ENCODE data around the gene NUP188.

The NUP188 gene

DNA sequence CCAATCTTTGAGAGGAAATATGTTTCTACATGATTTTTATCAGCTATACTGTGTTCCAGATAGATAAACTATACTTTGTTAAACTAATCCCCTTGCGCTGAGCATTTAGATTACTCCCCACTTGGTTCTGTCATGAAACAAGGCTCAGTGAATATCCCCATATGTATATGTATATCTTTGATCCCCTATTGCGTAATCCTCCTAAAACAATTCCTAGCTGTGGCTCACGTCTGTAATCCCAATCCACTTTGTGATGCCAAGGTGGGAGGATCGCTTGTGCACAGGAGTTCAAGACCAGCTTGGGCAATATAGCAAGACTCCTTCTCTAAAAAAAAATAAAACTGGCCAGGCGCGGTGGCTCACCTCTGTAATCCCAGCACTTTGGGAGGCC is 24.0 kb upstream of the NUP188 start:
- Mint-ChIP-seq H3K4me3 (peak overlapping the region; percentile 72 to 91 (median 91)), H3K36me3 (ENCODE audit: low read depth) (peaks cover 4% of the 10 kb centered on the region), H3K4me1 (peaks cover 29% of the 10 kb centered on the region), H3K9me3 (no peaks in the 10 kb centered on the region), H3K27ac (peak overlapping the region in 1 of 3 experiments; percentile 33), H3K27me3 (ENCODE audit: low read depth) (no peaks in the 10 kb centered on the region)
- TF ChIP-seq, protein P1, sequence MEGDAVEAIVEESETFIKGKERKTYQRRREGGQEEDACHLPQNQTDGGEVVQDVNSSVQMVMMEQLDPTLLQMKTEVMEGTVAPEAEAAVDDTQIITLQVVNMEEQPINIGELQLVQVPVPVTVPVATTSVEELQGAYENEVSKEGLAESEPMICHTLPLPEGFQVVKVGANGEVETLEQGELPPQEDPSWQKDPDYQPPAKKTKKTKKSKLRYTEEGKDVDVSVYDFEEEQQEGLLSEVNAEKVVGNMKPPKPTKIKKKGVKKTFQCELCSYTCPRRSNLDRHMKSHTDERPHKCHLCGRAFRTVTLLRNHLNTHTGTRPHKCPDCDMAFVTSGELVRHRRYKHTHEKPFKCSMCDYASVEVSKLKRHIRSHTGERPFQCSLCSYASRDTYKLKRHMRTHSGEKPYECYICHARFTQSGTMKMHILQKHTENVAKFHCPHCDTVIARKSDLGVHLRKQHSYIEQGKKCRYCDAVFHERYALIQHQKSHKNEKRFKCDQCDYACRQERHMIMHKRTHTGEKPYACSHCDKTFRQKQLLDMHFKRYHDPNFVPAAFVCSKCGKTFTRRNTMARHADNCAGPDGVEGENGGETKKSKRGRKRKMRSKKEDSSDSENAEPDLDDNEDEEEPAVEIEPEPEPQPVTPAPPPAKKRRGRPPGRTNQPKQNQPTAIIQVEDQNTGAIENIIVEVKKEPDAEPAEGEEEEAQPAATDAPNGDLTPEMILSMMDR (IDR thresholded peaks at IDR 0.05; ENCODE audit: unreplicated experiment in 3 of 3) = no peak

DNA sequence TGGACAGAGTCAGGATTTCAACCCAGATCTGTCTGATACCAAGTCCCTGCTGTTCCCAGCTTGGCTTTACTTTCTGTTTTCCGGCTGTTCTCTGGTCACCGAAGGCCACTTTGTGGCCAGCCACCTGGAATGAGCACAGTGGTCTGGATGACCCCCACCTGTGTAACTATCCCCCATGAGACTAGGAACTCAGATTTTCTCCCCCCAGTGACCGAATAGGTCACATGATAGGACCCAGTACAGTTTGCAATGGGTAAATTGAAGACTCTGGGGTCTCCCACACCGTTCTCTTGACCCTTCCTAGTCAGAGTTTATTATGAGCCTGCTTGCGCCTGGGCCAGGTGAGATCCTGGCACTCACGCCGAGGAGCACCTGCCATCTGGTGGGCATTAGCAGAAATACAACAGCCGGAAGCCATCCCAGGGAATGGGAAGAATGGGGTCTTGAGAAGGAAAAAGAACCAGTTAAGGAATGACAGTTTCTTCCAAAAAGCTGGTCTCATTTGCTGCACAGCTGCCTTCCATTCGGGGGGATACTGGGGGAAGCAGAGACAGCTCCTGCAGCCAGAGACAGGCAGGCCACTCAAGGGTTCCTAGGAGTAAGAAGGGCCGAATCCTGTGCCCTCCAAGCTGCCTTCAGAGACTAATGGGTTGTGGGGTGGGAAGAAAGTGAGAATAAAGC is 19.6 kb upstream of the NUP188 start:
- peaks cover 4% of the 10 kb centered on the region for H3K36me3 Mint-ChIP-seq (ENCODE audit: low read depth)
- peak overlapping the region in 2 of 3 experiments; percentile 6 to 56 for H3K4me3 Mint-ChIP-seq
- TF ChIP-seq, protein P1 (IDR thresholded peaks at IDR 0.05; ENCODE audit: unreplicated experiment in 3 of 3) = peak; percentile 83 to 89 (median 88)
- peak overlapping the region; percentile 48 to 85 (median 73) for H3K27ac Mint-ChIP-seq
- H3K27me3 Mint-ChIP-seq (ENCODE audit: low read depth) = no peaks in the 10 kb centered on the region
- no peaks in the 10 kb centered on the region for H3K9me3 Mint-ChIP-seq
- peaks cover 7% of the 10 kb centered on the region for H3K4me1 Mint-ChIP-seq

GRCh38 chr9:128928624-128929023 is 18.9 kb upstream of the NUP188 start:
- no peaks in the 10 kb centered on the region for H3K27me3 Mint-ChIP-seq (ENCODE audit: low read depth)
- H3K4me3 Mint-ChIP-seq = no peak overlapping the region
- peak overlapping the region in 2 of 3 experiments; percentile 69 to 85 for H3K27ac Mint-ChIP-seq
- H3K36me3 Mint-ChIP-seq (ENCODE audit: low read depth) = peaks cover 4% of the 10 kb centered on the region
- no peaks in the 10 kb centered on the region for H3K9me3 Mint-ChIP-seq
- TF ChIP-seq, protein P1 (IDR thresholded peaks at IDR 0.05; ENCODE audit: unreplicated experiment in 3 of 3) = no peak
- H3K4me1 Mint-ChIP-seq = peaks cover 7% of the 10 kb centered on the region

DNA sequence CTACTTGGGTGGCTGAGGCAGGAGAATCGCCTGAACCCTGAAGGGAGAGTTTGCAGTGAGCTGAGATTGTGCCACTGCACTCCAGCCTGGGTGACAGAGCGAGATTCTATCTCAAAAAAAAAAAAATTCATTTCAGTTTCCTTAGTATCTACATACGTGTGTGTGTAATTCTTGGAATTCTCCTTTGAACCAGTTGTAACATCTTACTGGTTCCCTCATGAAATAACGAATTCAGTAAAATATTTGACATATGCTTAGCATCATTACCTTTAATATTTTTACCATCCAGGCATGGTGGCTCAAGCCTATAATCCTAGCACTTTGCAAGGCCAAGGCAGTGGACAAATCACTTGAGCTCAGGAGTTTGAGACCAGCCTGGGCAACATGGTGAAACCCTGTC is 17.9 kb upstream of the NUP188 start:
- no peaks in the 10 kb centered on the region for H3K27me3 Mint-ChIP-seq (ENCODE audit: low read depth)
- no peak overlapping the region for H3K27ac Mint-ChIP-seq
- no peak overlapping the region for H3K4me3 Mint-ChIP-seq
- H3K36me3 Mint-ChIP-seq (ENCODE audit: low read depth) = peaks cover 4% of the 10 kb centered on the region
- TF ChIP-seq, protein P1 (IDR thresholded peaks at IDR 0.05; ENCODE audit: unreplicated experiment in 3 of 3) = no peak
- H3K4me1 Mint-ChIP-seq = peaks cover 7% of the 10 kb centered on the region
- H3K9me3 Mint-ChIP-seq = no peaks in the 10 kb centered on the region

DNA sequence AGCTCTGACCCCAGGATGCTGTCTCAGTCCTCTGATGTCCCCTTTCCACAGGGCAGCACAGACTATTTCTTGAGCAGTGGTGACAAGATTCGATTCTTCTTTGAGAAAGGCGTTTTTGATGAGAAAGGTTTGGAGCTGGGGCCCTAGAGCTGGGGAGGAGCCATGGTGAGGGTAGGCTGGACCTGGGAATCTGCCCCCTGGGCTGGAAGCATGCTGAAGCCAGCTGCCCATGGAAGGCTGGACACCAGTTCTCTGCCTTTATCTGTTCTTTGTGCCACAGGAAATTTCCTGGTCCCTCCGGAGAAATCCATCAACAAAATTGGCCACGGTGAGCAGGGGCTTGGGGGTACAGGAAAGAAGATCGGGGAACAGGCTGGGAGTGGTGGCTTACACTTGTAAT is 13.8 kb upstream of the NUP188 start:
- no peak overlapping the region for H3K27ac Mint-ChIP-seq
- TF ChIP-seq, protein P1 (IDR thresholded peaks at IDR 0.05; ENCODE audit: unreplicated experiment in 3 of 3) = no peak
- H3K4me1 Mint-ChIP-seq = no peaks in the 10 kb centered on the region
- no peak overlapping the region for H3K4me3 Mint-ChIP-seq
- H3K9me3 Mint-ChIP-seq = no peaks in the 10 kb centered on the region
- H3K36me3 Mint-ChIP-seq (ENCODE audit: low read depth) = no peaks in the 10 kb centered on the region
- no peaks in the 10 kb centered on the region for H3K27me3 Mint-ChIP-seq (ENCODE audit: low read depth)

All from nephron (organoid).